Omental fat pad (tissue), 4 donors: ENCODE results near the gene DEDD2. TPM values are rescaled to one million over a fixed set of nuclear protein-coding genes. Genes with fewer than 3 reads are reported as not detected.

Experiments used
- ATAC-seq: fragments of 150-250 bp; one replicate; pipeline ENCODE4 v1.9.1; 2016; ENCODE audit warnings: mild to moderate bottlenecking, moderate library complexity; ENCODE audit not compliant: low FRiP score
- DNase-seq: peaks from one replicate; pipeline ENCODE4 v3.0.0-alpha.2; 2019; ENCODE audit warnings: low spot score
- total RNA-seq, 4 donors: library from RNA; depleted of rRNA; stranded (reverse); fragments of >200 nt; gene quantifications; one replicate each; pipeline ENCODE4 v1.1.0, GENCODE V29; 2016
- TF ChIP-seq, protein P1 (sequence below), 3 donors: fragments of 450-650 bp; IDR thresholded peaks; one replicate each; pipeline ENCODE4 v1.5.1; 2016 to 2017; ENCODE audit warnings: antibody characterized with exemption in 3 of 3, mild to moderate bottlenecking in 3 of 3, moderate library complexity in 2 of 3

Gene DEDD2
- total RNA-seq, 4 donors from 2014 or later, result 22.0 to 59.3 (median 29.9) TPM

DNA sequence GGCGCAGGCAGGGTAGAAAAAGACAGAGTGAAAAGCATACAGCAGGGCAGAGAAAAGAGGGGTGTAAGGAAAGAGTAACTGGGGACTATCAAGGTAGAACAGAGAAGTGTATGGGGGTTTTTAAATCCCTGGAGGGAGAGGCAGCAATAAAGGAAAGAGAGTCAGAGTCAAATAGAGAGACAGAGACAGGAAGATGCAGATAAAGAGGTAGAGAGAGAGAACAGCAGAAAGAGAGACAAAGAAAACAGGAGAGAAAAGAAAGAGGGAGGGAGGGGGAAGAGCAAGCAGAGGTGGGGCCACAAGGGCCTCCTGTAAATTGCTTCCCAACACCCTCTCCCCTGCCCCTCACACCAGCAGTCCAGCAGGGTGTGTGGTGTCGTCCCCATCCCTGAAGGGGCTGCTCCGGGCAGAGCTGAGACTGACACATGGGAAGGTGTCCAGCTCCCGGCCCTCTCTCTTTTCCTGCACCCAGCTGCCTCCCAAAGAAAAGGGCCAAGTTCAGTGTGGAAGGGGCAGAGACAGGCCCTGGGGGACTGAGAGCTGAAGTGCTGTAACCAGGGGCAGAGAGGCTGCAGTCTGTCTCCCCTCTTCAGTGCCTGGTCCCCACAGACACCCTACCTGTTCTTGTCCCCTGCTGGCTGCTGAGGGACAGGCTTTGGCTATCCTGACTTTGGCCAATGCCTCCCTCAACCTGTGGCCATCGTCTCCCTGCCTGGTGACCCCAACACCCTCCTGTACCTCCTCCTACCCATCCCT is 67.9 kb downstream of the DEDD2 start:
- DNase-seq, result no peak
- TF ChIP-seq, protein P1, sequence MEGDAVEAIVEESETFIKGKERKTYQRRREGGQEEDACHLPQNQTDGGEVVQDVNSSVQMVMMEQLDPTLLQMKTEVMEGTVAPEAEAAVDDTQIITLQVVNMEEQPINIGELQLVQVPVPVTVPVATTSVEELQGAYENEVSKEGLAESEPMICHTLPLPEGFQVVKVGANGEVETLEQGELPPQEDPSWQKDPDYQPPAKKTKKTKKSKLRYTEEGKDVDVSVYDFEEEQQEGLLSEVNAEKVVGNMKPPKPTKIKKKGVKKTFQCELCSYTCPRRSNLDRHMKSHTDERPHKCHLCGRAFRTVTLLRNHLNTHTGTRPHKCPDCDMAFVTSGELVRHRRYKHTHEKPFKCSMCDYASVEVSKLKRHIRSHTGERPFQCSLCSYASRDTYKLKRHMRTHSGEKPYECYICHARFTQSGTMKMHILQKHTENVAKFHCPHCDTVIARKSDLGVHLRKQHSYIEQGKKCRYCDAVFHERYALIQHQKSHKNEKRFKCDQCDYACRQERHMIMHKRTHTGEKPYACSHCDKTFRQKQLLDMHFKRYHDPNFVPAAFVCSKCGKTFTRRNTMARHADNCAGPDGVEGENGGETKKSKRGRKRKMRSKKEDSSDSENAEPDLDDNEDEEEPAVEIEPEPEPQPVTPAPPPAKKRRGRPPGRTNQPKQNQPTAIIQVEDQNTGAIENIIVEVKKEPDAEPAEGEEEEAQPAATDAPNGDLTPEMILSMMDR (IDR thresholded peaks at IDR 0.05), result no peak
- no peak for ATAC-seq

Other genes starting within 250 kb of the DEDD2 start
- gene ATP1A3, start 223.4 kb downstream of the DEDD2 start, total RNA-seq, result under 1 TPM in 2 of 4 donors, not detected in 2; 0.13 to 0.28 TPM
- 1 to 10 TPM in 3 of 4 donors, under 1 TPM in 1; 0.32 to 2.1 (median 1.6) TPM for gene GRIK5, start 147.5 kb downstream of the DEDD2 start, total RNA-seq
- gene ZNF574, start 141.5 kb downstream of the DEDD2 start, total RNA-seq, result 10 to 100 TPM; 11.6 to 22.9 (median 12.8) TPM
- 1 to 10 TPM in 3 of 4 donors, under 1 TPM in 1; 0.56 to 3.2 (median 1.5) TPM for gene POU2F2, start 85.2 kb downstream of the DEDD2 start, total RNA-seq
- gene ZNF526, start 2.6 kb upstream of the DEDD2 start, total RNA-seq, result 1 to 10 TPM; 3.2 to 7.6 (median 5.7) TPM
- gene GSK3A, start 24.9 kb upstream of the DEDD2 start, total RNA-seq, result 10 to 100 TPM; 16.9 to 32.3 (median 20.0) TPM
- 10 to 100 TPM; 21.2 to 52.8 (median 34.8) TPM for gene ERF, start 37.5 kb upstream of the DEDD2 start, total RNA-seq
- 10 to 100 TPM; 15.7 to 26.3 (median 21.0) TPM for gene CIC, start 51.6 kb upstream of the DEDD2 start, total RNA-seq
- gene PRR19, start 84.5 kb upstream of the DEDD2 start, total RNA-seq, result under 1 TPM in 3 of 4 donors, not detected in 1; 0.31 to 0.93 (median 0.72) TPM
- 10 to 100 TPM in 2 of 4 donors, 1 to 10 TPM in 2; 2.7 to 14.1 (median 8.6) TPM for gene PAFAH1B3, start 84.9 kb upstream of the DEDD2 start, total RNA-seq
- 1 to 10 TPM in 1 of 4 donors, under 1 TPM in 1, not detected in 2; 0.24 to 1.9 TPM for gene TMEM145, start 95.6 kb upstream of the DEDD2 start, total RNA-seq
- gene MEGF8, start 108.0 kb upstream of the DEDD2 start, total RNA-seq, result 10 to 100 TPM; 15.3 to 20.5 (median 18.4) TPM
- gene CNFN, start 172.6 kb upstream of the DEDD2 start, total RNA-seq, result not detected
- gene LIPE, start 209.7 kb upstream of the DEDD2 start, total RNA-seq, result 1,000 to 10,000 TPM in 2 of 4 donors, 100 to 1,000 TPM in 2; 491 to 3,641 (median 1,025) TPM
- gene CXCL17, start 225.3 kb upstream of the DEDD2 start, total RNA-seq, result not detected